Activated CD4-positive, alpha-beta memory T cell treated with anti-CD3 and anti-CD28 coated beads for 36 hours (primary cell): Measurements from ENCODE around the gene SORCS1. TPM values are rescaled to one million over a fixed set of nuclear protein-coding genes. Genes with fewer than 3 reads are reported as not detected.

ENCODE experiments used
- CTCF ChIA-PET: fragments of 350-600 bp; sonication (Branson Sonifier 250); formaldehyde crosslinking; loops from one replicate; lab custom pipeline; 2021; ENCODE audit warnings: antibody characterized with exemption, inconsistent platforms; lab: Charles Lee
- POLR2A ChIA-PET: fragments of 350-600 bp; sonication (Branson Sonifier 250); formaldehyde crosslinking; loops from one replicate; lab custom pipeline; 2021; ENCODE audit warnings: antibody characterized with exemption; lab: Charles Lee
- DNase-seq: peaks from one replicate; pipeline ENCODE4 v3.0.0-alpha.2; 2020
- H3K27ac Mint-ChIP-seq: one replicate; pipeline ENCODE4 v1.8.0; 2021; ENCODE audit warnings: mixed read lengths
- H3K27me3 Mint-ChIP-seq: one replicate; pipeline ENCODE4 v1.8.0; 2021; ENCODE audit warnings: mixed read lengths
- H3K36me3 Mint-ChIP-seq: one replicate; pipeline ENCODE4 v1.8.0; 2021; ENCODE audit warnings: mixed read lengths
- H3K4me1 Mint-ChIP-seq: one replicate; pipeline ENCODE4 v1.8.0; 2021; ENCODE audit warnings: low read depth, mixed read lengths
- H3K4me3 Mint-ChIP-seq: one replicate; pipeline ENCODE4 v1.8.0; 2021; ENCODE audit warnings: mild to moderate bottlenecking, mixed read lengths
- H3K9me3 Mint-ChIP-seq: one replicate; pipeline ENCODE4 v1.8.0; 2021; ENCODE audit warnings: mixed read lengths
- intact Hi-C: fragments of 100-400 bp; cut with micrococcal nuclease; formaldehyde crosslinking; loops from one replicate; pipeline ENCODE4 v1.15.1; 2023
- total RNA-seq, 2 experiments: library from RNA; stranded (reverse); gene quantifications; one replicate each; pipeline ENCODE4 v1.2.3, GENCODE V29; 2021

Gene SORCS1
- total RNA-seq, 2 experiments from 2014 or later: not detected

GRCh38 chr10:107098326-107098725 is 66.2 kb downstream of the SORCS1 start:
- no peak for DNase-seq
- no peak overlapping the region for H3K27ac Mint-ChIP-seq
- no peaks in the 10 kb centered on the region for H3K36me3 Mint-ChIP-seq
- H3K4me3 Mint-ChIP-seq: no peak overlapping the region
- CTCF ChIA-PET: no interaction called here
- peaks cover 2% of the 10 kb centered on the region for H3K9me3 Mint-ChIP-seq
- POLR2A ChIA-PET: no interaction called here
- intact Hi-C loops: no loop called here
- H3K4me1 Mint-ChIP-seq: no peaks in the 10 kb centered on the region
- H3K27me3 Mint-ChIP-seq: no peaks in the 10 kb centered on the region

- Mint-ChIP-seq H3K4me1 (no peaks in the 10 kb centered on the region), H3K36me3 (no peaks in the 10 kb centered on the region), H3K27ac (no peak overlapping the region), H3K9me3 (peaks cover 6% of the 10 kb centered on the region), H3K4me3 (no peak overlapping the region), H3K27me3 (no peaks in the 10 kb centered on the region)
- ChIA-PET CTCF (no interaction called here), POLR2A (no interaction called here)
- intact Hi-C loops: no loop called here
- DNase-seq: no peak
Measured at GRCh38 chr10:107094824-107095522, 69.5 kb downstream of the SORCS1 start.

- Mint-ChIP-seq H3K4me1 (no peaks in the 10 kb centered on the region), H3K27me3 (no peaks in the 10 kb centered on the region), H3K9me3 (peaks cover 6% of the 10 kb centered on the region), H3K27ac (no peak overlapping the region), H3K4me3 (no peak overlapping the region), H3K36me3 (no peaks in the 10 kb centered on the region)
- intact Hi-C loops: no loop called here
- CTCF ChIA-PET: no interaction called here
- POLR2A ChIA-PET: no interaction called here
- no peak for DNase-seq
Measured at GRCh38 chr10:107092321-107092720, 72.2 kb downstream of the SORCS1 start.

- ChIA-PET POLR2A (no interaction called here), CTCF (no interaction called here)
- Mint-ChIP-seq H3K4me3 (no peak overlapping the region), H3K27me3 (no peaks in the 10 kb centered on the region), H3K36me3 (no peaks in the 10 kb centered on the region), H3K4me1 (no peaks in the 10 kb centered on the region), H3K9me3 (peaks cover 6% of the 10 kb centered on the region), H3K27ac (no peak overlapping the region)
- intact Hi-C loops: no loop called here
- DNase-seq: no peak
Measured at GRCh38 chr10:107091126-107091525, 73.4 kb downstream of the SORCS1 start.

GRCh38 chr10:107085665-107086525 is 78.6 kb downstream of the SORCS1 start:
- ChIA-PET POLR2A (no interaction called here), CTCF (no interaction called here)
- H3K4me1 Mint-ChIP-seq: no peaks in the 10 kb centered on the region
- H3K9me3 Mint-ChIP-seq: peaks cover 8% of the 10 kb centered on the region
- intact Hi-C loops: no loop called here
- no peak for DNase-seq
- H3K36me3 Mint-ChIP-seq: no peaks in the 10 kb centered on the region
- H3K4me3 Mint-ChIP-seq: no peak overlapping the region
- H3K27ac Mint-ChIP-seq: no peak overlapping the region
- H3K27me3 Mint-ChIP-seq: no peaks in the 10 kb centered on the region

- Mint-ChIP-seq H3K4me1 (no peaks in the 10 kb centered on the region), H3K4me3 (no peak overlapping the region), H3K9me3 (peaks cover 8% of the 10 kb centered on the region), H3K36me3 (no peaks in the 10 kb centered on the region), H3K27me3 (no peaks in the 10 kb centered on the region), H3K27ac (no peak overlapping the region)
- CTCF ChIA-PET: no interaction called here
- DNase-seq: no peak
- intact Hi-C loops: no loop called here
- POLR2A ChIA-PET: no interaction called here
Measured at GRCh38 chr10:107083388-107084009, 81.0 kb downstream of the SORCS1 start.

GRCh38 chr10:107081644-107082043 is 82.9 kb downstream of the SORCS1 start:
- ChIA-PET CTCF (no interaction called here), POLR2A (no interaction called here)
- Mint-ChIP-seq H3K9me3 (peaks cover 8% of the 10 kb centered on the region), H3K27me3 (no peaks in the 10 kb centered on the region), H3K4me1 (no peaks in the 10 kb centered on the region), H3K27ac (no peak overlapping the region), H3K4me3 (no peak overlapping the region), H3K36me3 (no peaks in the 10 kb centered on the region)
- no peak for DNase-seq
- intact Hi-C loops: no loop called here

- DNase-seq: no peak
- peaks cover 4% of the 10 kb centered on the region for H3K9me3 Mint-ChIP-seq
- no peaks in the 10 kb centered on the region for H3K4me1 Mint-ChIP-seq
- H3K27me3 Mint-ChIP-seq: no peaks in the 10 kb centered on the region
- intact Hi-C loops: no loop called here
- no peak overlapping the region for H3K4me3 Mint-ChIP-seq
- no peak overlapping the region for H3K27ac Mint-ChIP-seq
- ChIA-PET CTCF (no interaction called here), POLR2A (no interaction called here)
- H3K36me3 Mint-ChIP-seq: no peaks in the 10 kb centered on the region
Measured at GRCh38 chr10:107075117-107075516, 89.4 kb downstream of the SORCS1 start.

GRCh38 chr10:107072786-107073185 is 91.7 kb downstream of the SORCS1 start:
- no peak overlapping the region for H3K4me3 Mint-ChIP-seq
- ChIA-PET POLR2A (no interaction called here), CTCF (no interaction called here)
- peaks cover 7% of the 10 kb centered on the region for H3K9me3 Mint-ChIP-seq
- intact Hi-C loops: no loop called here
- H3K36me3 Mint-ChIP-seq: no peaks in the 10 kb centered on the region
- no peak overlapping the region for H3K27ac Mint-ChIP-seq
- DNase-seq: no peak
- H3K4me1 Mint-ChIP-seq: no peaks in the 10 kb centered on the region
- H3K27me3 Mint-ChIP-seq: no peaks in the 10 kb centered on the region

- no peaks in the 10 kb centered on the region for H3K27me3 Mint-ChIP-seq
- CTCF ChIA-PET: no interaction called here
- no peaks in the 10 kb centered on the region for H3K4me1 Mint-ChIP-seq
- POLR2A ChIA-PET: no interaction called here
- H3K27ac Mint-ChIP-seq: no peak overlapping the region
- no peak for DNase-seq
- H3K9me3 Mint-ChIP-seq: peaks cover 7% of the 10 kb centered on the region
- H3K4me3 Mint-ChIP-seq: no peak overlapping the region
- no peaks in the 10 kb centered on the region for H3K36me3 Mint-ChIP-seq
- intact Hi-C loops: no loop called here
Measured at GRCh38 chr10:107072028-107072427, 92.5 kb downstream of the SORCS1 start.

GRCh38 chr10:107071301-107071700 is 93.2 kb downstream of the SORCS1 start:
- no peaks in the 10 kb centered on the region for H3K4me1 Mint-ChIP-seq
- H3K27ac Mint-ChIP-seq: no peak overlapping the region
- H3K27me3 Mint-ChIP-seq: no peaks in the 10 kb centered on the region
- no peak for DNase-seq
- H3K36me3 Mint-ChIP-seq: no peaks in the 10 kb centered on the region
- peaks cover 7% of the 10 kb centered on the region for H3K9me3 Mint-ChIP-seq
- intact Hi-C loops: no loop called here
- no peak overlapping the region for H3K4me3 Mint-ChIP-seq
- ChIA-PET POLR2A (no interaction called here), CTCF (no interaction called here)

GRCh38 chr10:107067843-107068242 is 96.7 kb downstream of the SORCS1 start:
- H3K27ac Mint-ChIP-seq: no peak overlapping the region
- no peak for DNase-seq
- POLR2A ChIA-PET: no interaction called here
- H3K36me3 Mint-ChIP-seq: no peaks in the 10 kb centered on the region
- no peaks in the 10 kb centered on the region for H3K4me1 Mint-ChIP-seq
- H3K9me3 Mint-ChIP-seq: peaks cover 6% of the 10 kb centered on the region
- intact Hi-C loops: no loop called here
- H3K4me3 Mint-ChIP-seq: no peak overlapping the region
- CTCF ChIA-PET: no interaction called here
- no peaks in the 10 kb centered on the region for H3K27me3 Mint-ChIP-seq
